Subcutaneous abdominal adipose tissue (tissue), 5 donors: ENCODE measurements around the gene CNFN.

Source experiments
- H3K27ac ChIP-seq: one replicate; pipeline ENCODE4 v1.7.0; 2013; ENCODE audit warnings: low read depth, mild to moderate bottlenecking, inconsistent platforms, low read length, moderate library complexity
- H3K27me3 ChIP-seq, 5 donors: one replicate each; pipeline ENCODE4 v1.7.0; 2013; ENCODE audit warnings: low read length in 5 of 5, inconsistent platforms in 1 of 5; ENCODE audit not compliant: control insufficient read depth in 5 of 5, insufficient read depth in 4 of 5
- H3K36me3 ChIP-seq, 5 donors: one replicate each; pipeline ENCODE4 v1.7.0; 2013; ENCODE audit warnings: low read length in 5 of 5; ENCODE audit not compliant: control insufficient read depth in 5 of 5, insufficient read depth in 5 of 5
- H3K4me1 ChIP-seq, 5 donors: one replicate each; pipeline ENCODE4 v1.7.0; 2013; ENCODE audit warnings: low read length in 5 of 5, mild to moderate bottlenecking in 3 of 5, moderate library complexity in 1 of 5; ENCODE audit not compliant: control insufficient read depth in 5 of 5, insufficient read depth in 5 of 5
- H3K4me3 ChIP-seq, 5 donors: one replicate each; pipeline ENCODE4 v1.7.0; 2013; ENCODE audit warnings: low read length in 5 of 5, low read depth in 1 of 5
- H3K9ac ChIP-seq, 5 donors: one replicate each; pipeline ENCODE4 v1.7.0; 2013; ENCODE audit warnings: low read length in 5 of 5, mild to moderate bottlenecking in 4 of 5, moderate library complexity in 3 of 5
- H3K9me3 ChIP-seq, 5 donors: one replicate each; pipeline ENCODE4 v1.7.0; 2013; ENCODE audit warnings: low read length in 5 of 5; ENCODE audit not compliant: control insufficient read depth in 5 of 5
- donor health status: healthy.
- donor health status: healthy.
- donor health status: healthy.
- donor health status: healthy.
- donor health status: healthy.

The CNFN gene

GRCh38 chr19:42378225-42379215 lies 11.6 kb downstream of the CNFN start:
- Histone ChIP-seq H3K27me3 (peaks cover 0 to 10% (median 3%) of the 10 kb centered on the region in 5 donors), H3K9ac (no peak overlapping the region), H3K4me1 (peaks cover 0 to 9% (median 6%) of the 10 kb centered on the region in 5 donors), H3K4me3 (no peak overlapping the region), H3K36me3 (peaks cover 0 to 26% (median 19%) of the 10 kb centered on the region in 5 donors), H3K9me3 (no peaks in the 10 kb centered on the region), H3K27ac (no peak overlapping the region)

- H3K27me3 ChIP-seq = peaks cover 0 to 4% (median 3%) of the 10 kb centered on the region in 5 donors
- H3K9me3 ChIP-seq = no peaks in the 10 kb centered on the region
- peaks cover 0 to 29% (median 26%) of the 10 kb centered on the region in 5 donors for H3K36me3 ChIP-seq
- no peak overlapping the region for H3K9ac ChIP-seq
- H3K27ac ChIP-seq = no peak overlapping the region
- H3K4me1 ChIP-seq = peaks cover 0 to 9% (median 6%) of the 10 kb centered on the region in 5 donors
- no peak overlapping the region for H3K4me3 ChIP-seq
These were observed 13.9 kb downstream of the CNFN start for GRCh38 chr19:42376177-42376555.

DNA sequence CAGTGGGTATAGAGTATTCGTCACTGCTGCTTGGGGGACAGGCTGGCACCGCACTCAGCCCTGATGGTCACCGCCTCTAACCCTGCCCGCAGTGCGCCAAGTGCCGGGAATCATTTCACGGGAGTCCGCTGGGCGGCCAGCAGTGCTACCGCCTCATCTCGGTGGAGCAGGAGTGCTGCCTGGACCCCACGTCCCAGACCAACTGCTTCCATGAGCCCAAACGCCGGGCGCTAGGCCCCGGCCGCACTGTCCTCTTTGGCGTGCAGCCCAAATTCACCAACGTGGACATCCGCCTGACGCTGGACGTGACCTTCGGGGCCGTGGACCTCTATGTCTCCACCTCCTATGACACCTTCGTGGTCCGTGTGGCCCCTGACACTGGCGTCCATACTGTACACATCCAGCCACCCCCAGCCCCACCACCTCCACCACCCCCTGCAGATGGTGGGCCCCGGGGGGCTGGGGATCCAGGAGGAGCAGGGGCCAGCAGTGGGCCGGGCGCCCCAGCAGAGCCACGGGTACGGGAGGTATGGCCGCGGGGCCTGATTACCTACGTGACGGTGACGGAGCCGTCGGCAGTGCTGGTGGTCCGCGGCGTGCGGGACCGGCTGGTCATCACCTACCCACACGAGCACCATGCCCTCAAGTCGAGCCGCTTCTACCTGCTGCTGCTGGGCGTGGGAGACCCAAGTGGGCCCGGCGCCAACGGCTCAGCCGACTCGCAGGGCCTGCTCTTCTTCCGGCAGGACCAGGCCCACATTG lies 14.5 kb downstream of the CNFN start:
- H3K9me3 ChIP-seq = no peaks in the 10 kb centered on the region
- H3K4me1 ChIP-seq = peaks cover 0 to 9% (median 6%) of the 10 kb centered on the region in 5 donors
- H3K36me3 ChIP-seq = peaks cover 0 to 32% (median 29%) of the 10 kb centered on the region in 5 donors
- H3K27me3 ChIP-seq = peaks cover 0 to 2% (median under 1%) of the 10 kb centered on the region in 5 donors
- no peak overlapping the region for H3K27ac ChIP-seq
- no peak overlapping the region for H3K4me3 ChIP-seq
- H3K9ac ChIP-seq = no peak overlapping the region

- Histone ChIP-seq H3K27me3 (no peaks in the 10 kb centered on the region), H3K9ac (no peak overlapping the region), H3K9me3 (no peaks in the 10 kb centered on the region), H3K4me3 (no peak overlapping the region), H3K27ac (no peak overlapping the region), H3K4me1 (peaks cover 0 to 12% (median 6%) of the 10 kb centered on the region in 5 donors), H3K36me3 (peaks cover 0 to 32% (median 29%) of the 10 kb centered on the region in 5 donors)
These were observed 15.2 kb downstream of the CNFN start for GRCh38 chr19:42374826-42375376.

- Histone ChIP-seq H3K9ac (no peak overlapping the region), H3K4me3 (no peak overlapping the region), H3K36me3 (peaks cover 0 to 33% (median 24%) of the 10 kb centered on the region in 5 donors), H3K4me1 (peaks cover 0 to 8% (median 0%) of the 10 kb centered on the region in 5 donors), H3K27me3 (no peaks in the 10 kb centered on the region), H3K9me3 (no peaks in the 10 kb centered on the region), H3K27ac (no peak overlapping the region)
These were observed 19.4 kb downstream of the CNFN start for GRCh38 chr19:42370626-42371175.

- peaks cover 0 to 12% (median 1%) of the 10 kb centered on the region in 5 donors for H3K4me1 ChIP-seq
- peak overlapping the region in 1 of 5 donors; percentile 21 for H3K9ac ChIP-seq
- H3K4me3 ChIP-seq = no peak overlapping the region
- no peak overlapping the region for H3K27ac ChIP-seq
- peaks cover 0 to 27% (median 18%) of the 10 kb centered on the region in 5 donors for H3K36me3 ChIP-seq
- H3K27me3 ChIP-seq = no peaks in the 10 kb centered on the region
- no peaks in the 10 kb centered on the region for H3K9me3 ChIP-seq
These were observed 20.0 kb downstream of the CNFN start for GRCh38 chr19:42370068-42370520.

DNA sequence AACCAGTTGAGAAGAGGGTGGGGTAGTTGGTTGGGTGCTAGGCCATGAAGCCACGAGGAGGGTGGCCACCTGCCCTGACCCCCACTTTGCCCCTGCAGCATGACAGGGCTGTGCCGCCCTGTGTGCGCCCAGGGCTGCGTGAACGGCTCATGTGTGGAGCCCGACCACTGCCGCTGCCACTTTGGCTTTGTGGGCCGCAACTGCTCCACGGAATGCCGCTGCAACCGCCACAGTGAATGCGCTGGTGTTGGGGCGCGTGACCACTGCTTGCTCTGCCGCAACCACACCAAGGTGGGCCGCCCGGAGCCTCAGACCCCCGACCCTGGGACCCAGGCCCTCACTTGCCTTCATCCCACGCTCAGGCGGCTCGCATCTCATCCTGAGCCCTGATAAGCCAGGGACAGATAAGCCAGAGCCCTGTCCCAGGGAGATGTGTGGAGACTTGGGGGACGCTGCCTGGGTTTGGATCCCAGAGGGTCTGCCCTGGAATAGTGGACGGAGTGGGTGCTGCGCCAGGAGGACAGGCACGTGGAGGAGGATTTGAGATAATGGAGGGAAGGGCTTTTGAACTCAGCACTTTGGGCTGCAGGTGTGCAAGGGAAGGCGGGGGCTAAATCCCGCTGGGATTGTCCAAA lies 20.5 kb downstream of the CNFN start:
- Histone ChIP-seq H3K9ac (no peak overlapping the region), H3K4me3 (no peak overlapping the region), H3K4me1 (peaks cover 0 to 18% (median 7%) of the 10 kb centered on the region in 5 donors), H3K9me3 (no peaks in the 10 kb centered on the region), H3K27ac (no peak overlapping the region), H3K36me3 (peaks cover 0 to 22% (median 13%) of the 10 kb centered on the region in 5 donors), H3K27me3 (no peaks in the 10 kb centered on the region)

DNA sequence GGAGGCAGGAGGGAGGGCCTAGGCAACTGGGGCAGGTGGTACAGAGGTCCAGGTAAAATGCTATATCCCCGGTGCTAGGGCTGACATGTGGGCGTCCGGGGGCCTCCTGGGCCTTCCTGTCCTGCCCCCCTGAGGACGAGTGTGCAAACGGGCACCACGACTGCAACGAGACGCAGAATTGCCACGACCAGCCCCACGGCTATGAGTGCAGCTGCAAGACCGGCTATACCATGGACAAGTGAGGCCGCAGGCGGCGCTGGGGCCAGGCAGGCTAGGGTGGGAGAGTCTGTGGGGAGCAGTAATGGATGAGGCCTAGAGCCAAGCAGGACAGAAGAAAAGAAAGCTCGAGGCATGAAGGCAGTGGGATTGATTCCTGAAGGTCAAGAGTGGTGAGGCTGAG lies 21.3 kb downstream of the CNFN start:
- peaks cover 0 to 8% (median 3%) of the 10 kb centered on the region in 5 donors for H3K9me3 ChIP-seq
- no peak overlapping the region for H3K4me3 ChIP-seq
- no peak overlapping the region for H3K27ac ChIP-seq
- H3K9ac ChIP-seq = no peak overlapping the region
- peaks cover 0 to 27% (median 18%) of the 10 kb centered on the region in 5 donors for H3K36me3 ChIP-seq
- H3K27me3 ChIP-seq = no peaks in the 10 kb centered on the region
- H3K4me1 ChIP-seq = peaks cover 0 to 26% (median 8%) of the 10 kb centered on the region in 5 donors

GRCh38 chr19:42368360-42368759 lies 21.7 kb downstream of the CNFN start:
- H3K27ac ChIP-seq = no peak overlapping the region
- peaks cover 0 to 32% (median 21%) of the 10 kb centered on the region in 5 donors for H3K36me3 ChIP-seq
- peaks cover 0 to 27% (median 8%) of the 10 kb centered on the region in 5 donors for H3K4me1 ChIP-seq
- H3K27me3 ChIP-seq = no peaks in the 10 kb centered on the region
- H3K9me3 ChIP-seq = peaks cover 0 to 10% (median 5%) of the 10 kb centered on the region in 5 donors
- no peak overlapping the region for H3K9ac ChIP-seq
- H3K4me3 ChIP-seq = no peak overlapping the region
